RWPE1 (cell line): ENCODE results near the gene CPAMD8.

Source experiments
- CTCF ChIA-PET: fragments of 350-600 bp; sonication (Branson Sonifier 250); formaldehyde crosslinking; extraction: SDS; loops from one replicate; lab custom pipeline; 2021; lab: Yijun Ruan, JAX
- POLR2A ChIA-PET: fragments of 400-600 bp; formaldehyde crosslinking; extraction: SDS; loops from one replicate; lab custom pipeline; 2020; ENCODE audit warnings: antibody characterized with exemption; ENCODE audit not compliant: low non-redundant PET; lab: Yijun Ruan, JAX
- DNase-seq: peaks from one replicate; pipeline ENCODE4 v3.0.0; 2012; ENCODE audit warnings: low spot score
- H3K27ac ChIP-seq: fragments of 450-650 bp; 2 replicates; pipeline ENCODE4 v1.5.1; 2017
- CTCF ChIP-seq: fragments of 450-650 bp; conservative IDR thresholded peaks from 2 replicates; pipeline ENCODE4 v1.5.1; 2017; ENCODE audit warnings: low read depth, mild to moderate bottlenecking

The CPAMD8 gene

DNA sequence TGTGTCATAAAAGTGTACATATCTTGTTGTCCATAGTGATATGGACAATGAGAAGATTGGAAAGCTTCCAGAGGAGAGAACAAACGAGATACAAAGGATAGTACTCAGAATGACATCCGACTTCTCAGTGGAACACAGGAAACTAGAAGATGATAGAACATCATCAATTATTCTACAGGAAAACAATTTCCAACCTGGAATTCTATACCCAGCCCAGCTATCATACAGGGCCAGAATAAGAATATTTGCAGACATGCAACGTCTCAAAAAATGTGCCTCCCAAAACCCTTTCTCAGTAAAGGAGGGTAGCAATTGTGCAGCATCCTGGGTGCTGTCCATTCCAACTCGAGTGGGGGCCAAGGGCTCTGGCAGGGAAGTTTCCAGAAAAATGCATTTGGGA is 113.8 kb downstream of the CPAMD8 start:
- CTCF ChIA-PET = interaction anchor here (0.5 to 0.8 kb wide), 3 partner anchors 13 to 1545 kb away, joined by 3 read pairs; no protein-coding TSS in a partner anchor
- POLR2A ChIA-PET = no interaction called here
- DNase-seq = no peak
- TF ChIP-seq CTCF = no peak
- no peak overlapping the region for H3K27ac ChIP-seq

GRCh38 chr19:16911046-16911445 is 115.6 kb downstream of the CPAMD8 start:
- TF ChIP-seq CTCF = no peak
- ChIA-PET CTCF (no interaction called here), POLR2A (no interaction called here)
- DNase-seq = no peak
- no peak overlapping the region for H3K27ac ChIP-seq

- CTCF ChIA-PET = interaction anchor here (0.5 to 0.7 kb wide), 2 partner anchors 9 to 13 kb away, joined by 3 read pairs; no protein-coding TSS in a partner anchor
- no peak for DNase-seq
- POLR2A ChIA-PET = no interaction called here
- H3K27ac ChIP-seq = no peak overlapping the region
- TF ChIP-seq CTCF = no peak
These were observed 117.9 kb downstream of the CPAMD8 start for GRCh38 chr19:16908759-16909158.

GRCh38 chr19:16904599-16904998 is 122.0 kb downstream of the CPAMD8 start:
- no peak for TF ChIP-seq CTCF
- POLR2A ChIA-PET = no interaction called here
- DNase-seq = no peak
- CTCF ChIA-PET = interaction anchor here (0.6 kb wide), 1 partner anchor 177 kb away, joined by 3 read pairs; no protein-coding TSS in a partner anchor
- H3K27ac ChIP-seq = no peak overlapping the region

DNA sequence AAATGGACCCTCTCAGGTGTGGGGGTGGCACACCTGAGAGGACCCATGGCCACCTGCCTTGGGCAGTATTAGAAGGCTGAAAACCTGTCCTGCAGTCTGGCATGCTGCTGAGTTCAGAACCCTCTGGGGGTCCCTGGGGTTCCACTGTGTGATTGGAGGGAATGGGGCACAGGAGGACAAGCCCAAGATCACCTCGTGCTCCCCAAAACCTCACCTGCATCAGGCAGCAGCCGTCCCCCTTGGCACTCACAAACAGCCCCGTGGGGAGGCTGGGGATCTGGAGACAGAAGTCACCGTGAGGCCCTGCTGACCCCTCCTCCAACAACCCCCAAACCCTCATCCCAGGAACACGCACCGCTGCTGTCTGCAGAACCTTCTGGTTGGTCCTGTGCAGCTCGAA is 123.3 kb downstream of the CPAMD8 start:
- CTCF ChIA-PET = no interaction called here
- POLR2A ChIA-PET = no interaction called here
- H3K27ac ChIP-seq = no peak overlapping the region
- DNase-seq = no peak
- no peak for TF ChIP-seq CTCF

DNA sequence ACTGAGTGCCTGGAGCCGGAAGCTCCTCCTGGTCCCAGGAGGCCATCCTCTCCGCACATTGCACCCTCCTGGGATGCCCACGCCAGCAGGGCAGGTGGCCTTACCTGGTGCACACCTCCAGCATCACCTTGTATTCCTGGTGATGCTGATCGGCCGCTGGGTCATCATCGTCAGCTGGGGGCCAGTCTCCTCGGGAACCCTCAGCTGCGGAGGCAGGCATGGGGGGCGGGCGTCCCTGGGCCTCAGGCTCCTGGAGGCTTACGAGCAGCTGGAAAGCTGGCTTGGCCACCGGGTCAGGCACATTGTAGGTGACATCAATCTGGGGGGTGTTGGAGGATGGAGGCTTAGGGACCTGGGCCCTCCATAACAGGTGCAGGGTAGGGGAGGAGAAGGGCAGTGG is 124.1 kb downstream of the CPAMD8 start:
- ChIA-PET CTCF (interaction anchor here (0.8 kb wide), 1 partner anchor 150 kb away, joined by 3 read pairs; no protein-coding TSS in a partner anchor), POLR2A (no interaction called here)
- DNase-seq = no peak
- H3K27ac ChIP-seq = no peak overlapping the region
- no peak for TF ChIP-seq CTCF
